HFFc6 (cell line): ENCODE results near the gene TPH2. TPM values are rescaled to one million over a fixed set of nuclear protein-coding genes. Genes with fewer than 3 reads are reported as not detected.

Source experiments
- DNase-seq: peaks from one replicate; pipeline ENCODE4 v3.0.0-alpha.2; 2018
- H3K27ac Mint-ChIP-seq: 2 replicates; pipeline ENCODE4 v1.8.0; 2020; ENCODE audit warnings: mild to moderate bottlenecking, mixed read lengths
- H3K27me3 Mint-ChIP-seq: 2 replicates; pipeline ENCODE4 v1.8.0; 2021; ENCODE audit warnings: mild to moderate bottlenecking, moderate library complexity, mixed read lengths; ENCODE audit not compliant: insufficient read depth
- H3K36me3 Mint-ChIP-seq: 2 replicates; pipeline ENCODE4 v1.8.0; 2021; ENCODE audit warnings: low read depth, mixed read lengths
- H3K4me1 Mint-ChIP-seq: 2 replicates; pipeline ENCODE4 v1.8.0; 2020; ENCODE audit warnings: low read depth, mixed read lengths
- H3K4me3 Mint-ChIP-seq: 2 replicates; pipeline ENCODE4 v1.8.0; 2020; ENCODE audit warnings: mild to moderate bottlenecking, moderate library complexity, mixed read lengths
- H3K9me3 Mint-ChIP-seq: 2 replicates; pipeline ENCODE4 v1.8.0; 2020; ENCODE audit warnings: mild to moderate bottlenecking, mixed read lengths
- total RNA-seq, 6 experiments: library from RNA; stranded (reverse); fragmentation: NEBNext Ultra II Directional; extraction: Animal tissue kit (Norgen Biotek cat#: 25700); gene quantifications; 2 replicates in 1 of 6; 3 replicates in 5 of 6; pipeline ENCODE4 v1.2.3, GENCODE V29; 2021
- TF ChIP-seq, protein P1 (sequence below): fragments of 200-600 bp; sonication (generic); IDR thresholded peaks from 2 replicates; pipeline ENCODE4 v1.5.0; 2021; ENCODE audit warnings: antibody characterized with exemption, mild to moderate bottlenecking

Gene TPH2
- total RNA-seq, 6 experiments from 2014 or later = not detected

DNA sequence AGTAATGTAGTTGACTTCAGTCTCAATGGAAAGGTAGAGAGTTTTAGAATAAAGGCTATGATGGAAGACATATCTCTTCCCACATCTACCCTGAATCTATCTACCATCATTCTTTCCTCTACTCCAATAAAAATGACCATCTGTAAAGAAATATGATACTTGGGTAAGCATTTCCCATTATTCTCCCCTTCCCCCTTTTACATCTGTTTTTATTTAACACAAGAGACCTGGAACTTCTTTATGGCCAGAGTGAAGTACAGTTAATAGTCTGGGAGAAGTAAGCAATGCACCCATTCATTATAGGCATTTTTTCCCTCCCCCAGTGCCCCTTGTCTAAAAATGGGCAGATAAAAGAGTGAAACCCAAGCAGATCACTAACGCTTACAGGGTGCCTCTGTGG lies 6.5 kb downstream of the TPH2 start:
- TF ChIP-seq, protein P1, sequence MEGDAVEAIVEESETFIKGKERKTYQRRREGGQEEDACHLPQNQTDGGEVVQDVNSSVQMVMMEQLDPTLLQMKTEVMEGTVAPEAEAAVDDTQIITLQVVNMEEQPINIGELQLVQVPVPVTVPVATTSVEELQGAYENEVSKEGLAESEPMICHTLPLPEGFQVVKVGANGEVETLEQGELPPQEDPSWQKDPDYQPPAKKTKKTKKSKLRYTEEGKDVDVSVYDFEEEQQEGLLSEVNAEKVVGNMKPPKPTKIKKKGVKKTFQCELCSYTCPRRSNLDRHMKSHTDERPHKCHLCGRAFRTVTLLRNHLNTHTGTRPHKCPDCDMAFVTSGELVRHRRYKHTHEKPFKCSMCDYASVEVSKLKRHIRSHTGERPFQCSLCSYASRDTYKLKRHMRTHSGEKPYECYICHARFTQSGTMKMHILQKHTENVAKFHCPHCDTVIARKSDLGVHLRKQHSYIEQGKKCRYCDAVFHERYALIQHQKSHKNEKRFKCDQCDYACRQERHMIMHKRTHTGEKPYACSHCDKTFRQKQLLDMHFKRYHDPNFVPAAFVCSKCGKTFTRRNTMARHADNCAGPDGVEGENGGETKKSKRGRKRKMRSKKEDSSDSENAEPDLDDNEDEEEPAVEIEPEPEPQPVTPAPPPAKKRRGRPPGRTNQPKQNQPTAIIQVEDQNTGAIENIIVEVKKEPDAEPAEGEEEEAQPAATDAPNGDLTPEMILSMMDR = no peak
- no peaks in the 10 kb centered on the region for H3K36me3 Mint-ChIP-seq
- H3K9me3 Mint-ChIP-seq = no peaks in the 10 kb centered on the region
- no peak overlapping the region for H3K27ac Mint-ChIP-seq
- H3K4me3 Mint-ChIP-seq = no peak overlapping the region
- peaks cover 3% of the 10 kb centered on the region for H3K27me3 Mint-ChIP-seq
- DNase-seq = no peak
- peaks cover 29% of the 10 kb centered on the region for H3K4me1 Mint-ChIP-seq

DNA sequence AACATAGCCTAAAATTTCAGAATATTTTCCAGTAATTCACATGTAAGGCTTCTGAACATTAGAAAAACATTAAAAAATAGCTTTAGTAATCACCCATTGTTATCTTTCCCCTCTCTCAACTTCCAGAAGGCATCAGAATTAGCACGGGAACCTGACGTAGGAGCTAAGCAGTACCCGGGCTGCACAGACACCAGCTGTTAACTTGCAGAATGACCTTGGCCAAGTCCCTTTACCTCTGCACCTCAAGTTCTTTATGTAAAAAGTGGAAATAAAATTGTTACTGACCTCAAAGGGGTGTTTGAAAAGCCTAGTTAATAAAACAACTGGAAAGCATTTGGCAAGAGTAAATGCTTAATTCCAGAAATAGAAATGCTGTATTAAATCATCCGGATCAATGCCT lies 7.2 kb downstream of the TPH2 start:
- Mint-ChIP-seq H3K27me3 (peaks cover 3% of the 10 kb centered on the region), H3K4me1 (peaks cover 29% of the 10 kb centered on the region), H3K27ac (no peak overlapping the region), H3K36me3 (no peaks in the 10 kb centered on the region), H3K9me3 (no peaks in the 10 kb centered on the region), H3K4me3 (no peak overlapping the region)
- TF ChIP-seq, protein P1 = no peak
- DNase-seq = no peak

DNA sequence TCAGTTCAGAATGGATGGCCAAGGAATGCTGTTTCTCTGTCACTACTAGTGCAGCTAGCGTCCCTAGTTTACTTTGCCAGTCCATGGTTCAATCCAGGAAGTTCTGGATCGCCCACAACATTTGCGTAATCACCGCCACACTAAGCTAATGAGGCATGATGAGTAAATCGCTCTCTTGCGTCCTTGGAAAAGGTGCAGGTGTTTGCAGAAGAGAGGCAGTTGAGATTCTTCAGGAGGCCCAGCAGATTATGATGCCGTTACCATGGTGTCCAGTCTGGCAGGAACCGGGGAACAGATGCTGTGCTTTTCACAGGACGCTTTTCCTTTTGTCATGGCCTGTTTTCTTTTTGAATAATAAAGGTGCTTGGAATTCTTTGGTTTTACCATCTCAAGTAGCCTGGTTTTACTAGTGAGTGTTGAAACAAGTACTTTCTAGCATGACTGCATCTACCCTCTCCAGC lies 9.0 kb downstream of the TPH2 start:
- Mint-ChIP-seq H3K27me3 (peaks cover 4% of the 10 kb centered on the region), H3K36me3 (no peaks in the 10 kb centered on the region), H3K9me3 (no peaks in the 10 kb centered on the region), H3K27ac (peak overlapping the region; percentile 49), H3K4me1 (peaks cover 35% of the 10 kb centered on the region), H3K4me3 (peak overlapping the region; percentile 50; the same call in 1 of the 2 replicates)
- DNase-seq = peak; percentile 48
- TF ChIP-seq, protein P1 = no peak

DNA sequence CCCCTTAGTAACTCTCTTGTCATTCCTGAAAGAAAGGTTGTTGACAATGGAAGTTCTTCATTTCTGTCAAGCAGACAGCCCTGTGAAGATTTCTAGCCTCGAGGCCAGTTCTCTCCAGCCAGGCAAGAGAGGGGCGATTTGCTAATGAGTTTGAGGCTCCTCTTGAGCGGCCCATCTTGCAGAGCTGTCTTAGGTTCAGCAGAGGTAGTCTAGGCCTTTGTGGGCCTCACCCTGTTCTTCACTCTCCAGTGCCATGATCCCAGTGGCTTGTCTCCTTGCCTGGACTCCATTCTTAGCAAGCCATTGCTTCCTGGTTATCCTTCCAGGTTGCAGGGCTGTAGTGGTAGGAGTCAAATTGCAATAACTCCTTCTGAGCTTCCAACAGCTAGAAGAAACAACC lies 9.7 kb downstream of the TPH2 start:
- peaks cover 35% of the 10 kb centered on the region for H3K4me1 Mint-ChIP-seq
- H3K9me3 Mint-ChIP-seq = no peaks in the 10 kb centered on the region
- DNase-seq = no peak
- H3K36me3 Mint-ChIP-seq = no peaks in the 10 kb centered on the region
- H3K4me3 Mint-ChIP-seq = no peak overlapping the region
- peaks cover 4% of the 10 kb centered on the region for H3K27me3 Mint-ChIP-seq
- TF ChIP-seq, protein P1 = no peak
- H3K27ac Mint-ChIP-seq = no peak overlapping the region

DNA sequence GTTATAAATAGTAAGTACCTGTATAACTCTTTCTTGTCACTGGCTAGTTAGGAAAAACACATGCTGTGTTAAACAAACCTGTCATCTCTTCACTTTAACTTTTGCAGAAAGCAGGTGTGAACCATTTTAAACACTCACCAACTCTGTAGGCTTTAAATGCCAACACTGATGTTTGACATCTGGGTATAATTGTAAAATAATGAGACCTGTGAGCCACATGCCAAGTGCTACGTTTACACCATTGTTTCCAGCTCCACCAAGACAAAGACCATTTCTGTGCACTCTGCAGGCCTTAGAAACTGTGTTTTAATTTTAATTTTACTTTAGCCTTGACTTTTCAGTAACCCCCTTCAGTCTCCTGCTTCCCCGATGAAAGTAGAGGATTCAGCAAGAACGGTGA lies 11.0 kb downstream of the TPH2 start:
- Mint-ChIP-seq H3K36me3 (no peaks in the 10 kb centered on the region), H3K4me1 (peaks cover 29% of the 10 kb centered on the region), H3K27ac (no peak overlapping the region), H3K27me3 (peaks cover 1% of the 10 kb centered on the region; the same call in 1 of the 2 replicates), H3K4me3 (no peak overlapping the region), H3K9me3 (no peaks in the 10 kb centered on the region)
- TF ChIP-seq, protein P1 = no peak
- no peak for DNase-seq

DNA sequence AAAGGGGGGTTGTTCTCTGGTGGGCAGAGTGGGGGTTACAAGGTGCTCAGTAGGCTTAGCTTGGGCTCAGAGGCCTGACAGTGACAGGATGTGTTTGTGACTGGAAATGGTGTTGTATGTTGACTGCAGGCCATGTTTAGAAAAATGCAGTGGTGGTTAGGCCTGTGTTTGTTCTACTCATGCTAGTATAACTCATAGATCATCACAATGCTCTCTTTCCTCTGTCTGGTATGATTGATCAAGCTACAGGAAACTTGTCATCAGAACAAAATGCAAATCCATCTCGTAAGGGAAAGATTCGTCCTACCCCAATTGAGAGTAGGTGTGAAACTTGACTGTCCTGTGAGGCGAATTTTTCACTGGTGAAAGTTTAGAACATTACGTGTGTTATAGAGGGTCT lies 11.8 kb downstream of the TPH2 start:
- H3K27ac Mint-ChIP-seq = no peak overlapping the region
- DNase-seq = no peak
- peaks cover 1% of the 10 kb centered on the region; the same call in 1 of the 2 replicates for H3K27me3 Mint-ChIP-seq
- peaks cover 28% of the 10 kb centered on the region for H3K4me1 Mint-ChIP-seq
- no peaks in the 10 kb centered on the region for H3K36me3 Mint-ChIP-seq
- H3K9me3 Mint-ChIP-seq = no peaks in the 10 kb centered on the region
- TF ChIP-seq, protein P1 = no peak
- H3K4me3 Mint-ChIP-seq = no peak overlapping the region
